ENCODE results near the gene FSIP1.

- TF ChIP-seq GTF2E2 (tag; IDR thresholded peaks at IDR 0.05) (no peak), L3MBTL2 (IDR thresholded peaks at IDR 0.05) (no peak)
These were observed 96.5 kb downstream of the FSIP1 start for GRCh38 chr15:39685999-39686613.

Data from K562 (cell line).